GM19463 (cell line): ENCODE data around the gene ADCY6.

ENCODE experiments used
- ATAC-seq: cut with Tn5 transposase; IDR thresholded peaks from one replicate; pipeline ENCODE4 v1.9.1; 2021; ENCODE audit warnings: mild to moderate bottlenecking, moderate library complexity; ENCODE audit not compliant: unreplicated experiment

Gene ADCY6

DNA sequence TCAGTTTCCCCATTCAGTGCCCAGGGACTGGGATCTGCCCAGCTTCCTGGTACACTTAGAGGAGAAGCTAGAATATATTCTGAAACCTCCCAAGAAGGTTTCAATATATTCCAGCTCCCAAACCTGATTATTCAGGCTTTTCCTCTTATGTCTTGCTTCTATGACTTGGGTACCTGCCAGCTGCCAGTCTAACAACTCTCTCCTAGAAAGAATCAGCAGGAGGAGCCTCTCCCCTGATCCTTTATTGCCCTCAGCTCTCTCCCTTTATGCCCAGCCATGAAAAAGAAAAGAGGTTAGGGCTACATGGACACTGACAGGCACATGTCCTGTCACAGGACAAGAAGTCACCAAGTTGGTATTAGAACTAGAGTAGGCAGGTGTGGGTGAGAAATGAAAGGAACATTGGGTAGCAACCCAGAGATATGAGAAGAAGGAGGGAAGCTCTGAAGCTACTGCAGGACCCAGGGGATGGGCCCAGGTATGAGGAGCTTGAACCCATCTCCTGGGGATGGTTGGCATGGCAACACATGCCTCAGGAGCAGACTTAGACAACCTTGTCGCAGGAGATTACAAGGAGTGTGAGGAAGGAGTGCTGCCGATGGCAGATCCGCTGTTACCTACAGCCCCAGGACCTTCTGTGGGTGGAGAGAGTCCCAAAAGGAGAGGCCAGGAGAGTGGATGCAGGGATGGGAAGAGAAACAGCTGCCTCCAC, 27.4 kb upstream of the ADCY6 start:
- no peak for ATAC-seq

GRCh38 chr12:48815126-48816110, 26.5 kb upstream of the ADCY6 start:
- peak; percentile 27 for ATAC-seq

GRCh38 chr12:48814262-48815125, 25.6 kb upstream of the ADCY6 start:
- peak; percentile 84 for ATAC-seq

- ATAC-seq: no peak
Observed at GRCh38 chr12:48813465-48814261, 24.8 kb upstream of the ADCY6 start.

DNA sequence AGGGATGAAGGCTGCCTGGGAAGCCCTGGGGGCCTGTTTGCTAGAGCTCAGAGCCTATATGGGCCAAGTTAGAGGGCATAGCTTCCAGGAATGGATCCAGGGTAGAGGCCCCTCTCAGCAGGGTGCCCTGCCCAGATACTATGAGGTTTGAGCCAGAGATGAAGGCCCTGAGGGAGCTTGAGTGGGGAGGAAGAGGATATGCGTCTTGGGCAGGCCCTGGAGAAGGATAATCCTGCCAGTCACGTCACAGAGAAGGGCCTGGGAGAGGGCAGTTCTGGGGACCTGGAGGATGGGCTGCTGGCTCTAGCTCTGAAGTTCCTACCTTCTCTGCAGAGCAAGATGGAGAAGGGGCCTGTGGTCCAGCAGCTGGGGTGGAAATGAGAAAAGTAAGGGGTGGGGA, 23.5 kb upstream of the ADCY6 start:
- no peak for ATAC-seq

- no peak for ATAC-seq
Observed at GRCh38 chr12:48811437-48812090, 22.7 kb upstream of the ADCY6 start.

GRCh38 chr12:48810903-48811431, 22.1 kb upstream of the ADCY6 start:
- ATAC-seq: no peak

DNA sequence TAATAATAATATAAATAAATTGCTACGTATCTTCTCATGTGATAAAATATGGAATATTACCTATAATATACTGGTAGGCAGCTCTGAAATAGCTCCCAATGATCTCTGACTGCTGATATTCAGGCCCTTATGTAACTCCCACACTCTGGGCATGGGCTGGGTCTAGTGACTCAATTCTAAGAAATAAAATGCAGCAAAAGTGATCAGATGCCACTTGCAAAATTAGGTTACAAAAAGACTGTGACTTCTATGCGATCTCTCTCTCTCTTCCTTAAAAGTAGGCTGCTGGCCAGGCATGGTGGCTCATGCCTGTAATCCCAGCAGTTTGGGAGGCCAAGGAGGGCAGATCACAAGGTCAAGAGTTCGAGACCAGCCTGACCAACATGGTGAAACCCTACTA, 19.1 kb upstream of the ADCY6 start:
- ATAC-seq: no peak

GRCh38 chr12:48803675-48804074, 14.8 kb upstream of the ADCY6 start:
- no peak for ATAC-seq

GRCh38 chr12:48800971-48801370, 12.1 kb upstream of the ADCY6 start:
- no peak for ATAC-seq

DNA sequence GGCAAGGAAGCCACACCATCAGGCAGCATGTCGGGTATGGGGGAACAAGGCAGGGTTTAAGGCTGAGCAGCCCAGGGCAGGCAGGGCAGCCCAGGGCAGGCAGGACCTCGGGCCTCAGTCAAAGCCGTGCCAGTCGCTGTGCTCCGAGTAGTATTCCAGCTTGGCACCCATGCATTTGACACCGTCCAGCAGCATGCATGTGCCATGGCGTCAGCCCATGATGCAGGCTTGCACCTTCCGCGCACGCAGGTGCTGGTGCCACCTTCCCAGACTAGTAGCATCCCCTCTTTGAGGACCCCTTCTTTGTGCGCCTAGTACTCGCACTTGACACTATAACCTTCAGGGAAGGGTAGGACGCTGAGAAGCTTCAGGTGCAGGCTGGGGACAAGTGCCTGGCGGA, 11.6 kb upstream of the ADCY6 start:
- ATAC-seq: no peak

- ATAC-seq: no peak
Observed at GRCh38 chr12:48796976-48797375, 8.1 kb upstream of the ADCY6 start.

DNA sequence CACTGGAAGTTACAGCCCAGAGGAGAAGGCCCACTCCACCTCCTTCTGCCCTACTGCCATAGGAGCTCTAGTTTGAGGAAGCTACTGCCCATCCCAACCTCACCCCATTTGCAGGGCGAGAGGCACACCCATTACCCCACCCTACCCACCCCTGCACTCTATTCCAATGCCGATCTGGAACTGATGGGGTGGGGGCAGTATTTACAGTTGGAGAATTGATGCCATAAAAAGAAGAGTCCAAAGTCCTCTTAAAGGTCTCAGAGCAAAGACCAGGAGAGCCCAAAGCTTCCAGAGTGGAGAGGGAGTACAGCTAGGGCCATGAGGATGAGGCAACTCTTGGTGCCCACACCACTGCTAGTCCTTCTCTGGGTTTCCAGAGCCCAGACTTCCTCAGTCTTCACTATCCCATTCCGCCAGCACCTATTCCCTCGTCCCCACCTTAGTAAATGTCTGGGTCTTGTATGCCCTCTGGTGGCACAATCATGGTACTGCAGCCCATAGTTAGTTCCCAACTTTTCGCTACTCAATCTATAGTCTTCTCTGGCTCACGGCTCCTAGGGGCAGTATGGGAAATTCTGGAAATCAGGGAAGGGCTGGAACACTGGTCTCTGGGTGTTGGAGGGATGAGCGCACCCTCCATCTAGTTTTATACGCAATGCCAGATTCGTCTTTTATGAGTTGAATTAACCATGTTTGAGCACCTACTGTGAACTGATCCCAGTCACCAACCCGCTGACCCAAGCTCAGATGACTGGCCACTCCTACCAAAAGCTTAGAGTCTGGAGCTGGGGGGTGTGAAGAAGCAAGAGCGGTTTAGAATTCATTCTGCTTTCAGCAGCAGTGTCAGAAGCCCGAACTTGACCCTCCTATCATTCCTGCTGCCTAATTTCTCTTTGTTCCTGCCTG, 6.9 kb upstream of the ADCY6 start:
- peak; percentile 45 for ATAC-seq

GRCh38 chr12:48794870-48795269, 6.0 kb upstream of the ADCY6 start:
- no peak for ATAC-seq

DNA sequence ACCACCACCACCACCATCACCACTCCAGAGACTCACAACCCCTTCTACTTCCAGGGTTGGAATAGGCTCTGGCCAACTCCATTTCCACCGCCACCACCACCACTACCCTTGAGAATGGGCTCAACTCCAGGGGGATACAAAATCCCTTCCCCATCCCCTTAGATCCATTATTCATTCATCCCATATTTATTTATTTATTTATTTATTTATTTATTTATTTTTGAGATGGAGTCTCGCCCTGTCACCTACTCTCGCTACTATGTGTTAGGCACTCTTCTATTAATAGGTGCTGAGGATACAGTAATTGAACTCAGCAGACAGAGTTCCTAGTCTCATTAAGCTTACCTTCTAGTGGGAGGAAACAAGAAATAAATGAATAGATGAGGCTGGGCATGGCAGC, 4.8 kb upstream of the ADCY6 start:
- no peak for ATAC-seq

DNA sequence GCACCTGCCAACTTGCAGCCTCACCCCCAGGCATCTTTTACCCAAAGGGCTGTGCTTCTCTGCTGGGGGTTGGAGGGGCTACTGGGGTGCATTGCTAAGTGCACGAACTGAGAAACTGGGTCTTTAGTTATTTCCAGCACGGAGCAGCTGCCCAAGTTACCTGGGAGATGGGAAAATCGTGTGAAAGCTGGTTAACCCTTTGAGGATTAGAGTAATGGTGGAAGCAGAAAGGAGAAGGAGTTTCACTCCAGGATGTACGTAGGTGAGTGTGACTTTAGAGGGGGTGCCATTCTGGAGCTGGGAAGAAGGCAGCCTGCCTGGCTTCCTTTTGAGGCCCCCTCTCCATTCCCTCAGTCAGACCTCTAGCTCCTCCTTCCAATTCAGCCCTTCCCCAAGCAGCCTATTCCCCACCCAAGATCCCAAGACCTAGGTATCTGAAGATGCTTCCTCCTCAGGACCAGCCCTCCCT, 1.0 kb upstream of the ADCY6 start:
- no peak for ATAC-seq

DNA sequence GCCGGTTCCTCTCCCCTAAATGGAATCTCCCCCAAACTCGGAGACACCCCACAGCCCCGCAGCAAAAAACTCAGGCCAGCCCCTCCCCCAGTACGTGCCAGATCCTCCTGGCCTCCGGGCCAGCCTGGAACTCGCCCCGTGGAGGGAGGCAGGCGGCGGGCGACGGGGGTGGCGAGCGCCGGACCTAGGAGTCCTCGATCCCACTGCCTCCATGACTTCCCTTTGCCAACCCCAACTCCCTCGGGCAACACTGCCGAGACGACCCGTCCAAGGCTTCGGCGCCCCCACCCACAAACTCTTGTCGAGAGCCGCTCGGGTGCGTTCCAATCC, 400 bp downstream of the ADCY6 start:
- ATAC-seq: peak; percentile 8

DNA sequence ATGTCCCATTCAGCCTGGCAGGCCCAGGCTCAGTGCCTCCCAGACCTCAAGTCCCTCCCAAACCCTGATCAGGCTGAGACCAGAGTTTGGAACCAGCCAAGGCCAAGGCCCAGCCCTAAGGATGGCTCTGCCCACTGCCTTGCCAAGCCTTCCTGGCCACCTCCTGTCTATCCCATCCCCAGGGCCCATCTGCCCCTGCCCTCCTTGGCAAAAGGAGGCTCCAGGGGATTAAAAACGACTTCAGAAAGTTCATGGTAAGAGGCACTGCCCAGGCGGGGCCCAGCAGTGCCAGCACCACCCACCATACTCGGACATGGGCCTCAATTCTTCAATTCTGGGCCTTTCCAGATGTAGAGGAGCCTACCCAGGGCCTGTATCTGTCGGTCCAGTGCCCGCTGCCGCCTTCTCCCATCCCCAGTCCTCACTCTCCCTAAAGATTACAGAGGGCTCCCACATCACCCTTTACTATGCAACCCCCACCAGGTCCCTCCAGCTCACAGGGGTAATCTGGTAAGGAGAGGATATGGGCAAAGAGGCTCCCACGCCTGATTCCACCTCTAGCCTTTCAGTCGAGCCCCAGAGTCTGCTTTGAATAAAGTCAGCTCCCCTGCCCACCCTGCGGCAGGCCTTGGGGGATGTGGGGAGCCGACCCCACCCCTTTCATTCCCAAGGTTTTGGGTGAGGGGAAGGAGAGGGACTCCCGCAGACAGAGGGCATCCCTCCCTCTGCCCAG, 932 bp downstream of the ADCY6 start:
- no peak for ATAC-seq
